ENCODE measurements around the gene BCL7C.
"Not testable (repeated sequence)": the region's sequence is repeated elsewhere in the genome, so short reads cannot be mapped to it uniquely, and the experiment has no call there.

The BCL7C gene

GRCh38 chr16:30860729-30861128 is 33.1 kb downstream of the BCL7C start:
- ATAC-seq = not testable (repeated sequence)

GRCh38 chr16:30858829-30859423 is 35.0 kb downstream of the BCL7C start:
- no peak for ATAC-seq

- no peak for ATAC-seq
Observed at GRCh38 chr16:30858111-30858495, 35.8 kb downstream of the BCL7C start.

- ATAC-seq = no peak
Observed at GRCh38 chr16:30853758-30854157, 40.1 kb downstream of the BCL7C start.

GRCh38 chr16:30850246-30850645 is 43.6 kb downstream of the BCL7C start:
- no peak for ATAC-seq

- no peak for ATAC-seq
Observed at GRCh38 chr16:30846649-30847402, 47.1 kb downstream of the BCL7C start.

- ATAC-seq = peak; percentile 78 to 89
Observed at GRCh38 chr16:30844671-30845449, 49.0 kb downstream of the BCL7C start.

- ATAC-seq = peak in 1 of 2 donors; percentile 34
Observed at GRCh38 chr16:30844346-30844670, 49.6 kb downstream of the BCL7C start.

- ATAC-seq = no peak
Observed at GRCh38 chr16:30843501-30843900, 50.4 kb downstream of the BCL7C start.

- no peak for ATAC-seq
Observed at GRCh38 chr16:30842971-30843370, 50.9 kb downstream of the BCL7C start.

GRCh38 chr16:30841332-30841731 is 52.5 kb downstream of the BCL7C start:
- ATAC-seq = no peak

GRCh38 chr16:30840611-30841010 is 53.3 kb downstream of the BCL7C start:
- no peak for ATAC-seq

GRCh38 chr16:30839523-30840227 is 54.2 kb downstream of the BCL7C start:
- ATAC-seq = no peak

GRCh38 chr16:30838876-30839471 is 54.9 kb downstream of the BCL7C start:
- ATAC-seq = no peak

- no peak for ATAC-seq
Observed at GRCh38 chr16:30837904-30838303, 56.0 kb downstream of the BCL7C start.
